Astrocyte (in vitro differentiated cells and primary cell): Measurements from ENCODE around the gene RHOB.

Experiments used
- CTCF ChIP-seq: IDR thresholded peaks from 2 replicates; pipeline ENCODE4 v1.5.1; 2011; ENCODE audit warnings: low read depth, mild to moderate bottlenecking, inconsistent platforms, low read length, moderate library complexity; ENCODE audit not compliant: insufficient read depth
- EZH2 ChIP-seq: IDR thresholded peaks from 2 replicates; pipeline ENCODE4 v1.6.1; 2012; ENCODE audit warnings: mild to moderate bottlenecking, low read length, inconsistent platforms; ENCODE audit not compliant: insufficient read depth

- TF ChIP-seq CTCF (no peak), EZH2 (no peak)
These were observed 32.1 kb downstream of the RHOB start for GRCh38 chr2:20478961-20479360.
